CD14-positive monocyte (primary cell): ENCODE data around the gene ARMC9. TPM values are rescaled to one million over a fixed set of nuclear protein-coding genes. Genes with fewer than 3 reads are reported as not detected.

Experiments used
- DNase-seq, 3 donors: peaks; one replicate each; pipeline ENCODE4 v3.0.0-alpha.2; 2011 to 2022
- H2AFZ ChIP-seq: 2 replicates; pipeline ENCODE4 v1.6.0; 2012; ENCODE audit warnings: mild to moderate bottlenecking, low read depth, low read length, inconsistent platforms; ENCODE audit not compliant: insufficient read depth, poor library complexity, severe bottlenecking
- H3K27ac ChIP-seq, 2 donors: 1 replicate in 1 of 2; 2 replicates in 1 of 2; pipeline ENCODE4 v1.5.1; 2012 to 2013; ENCODE audit warnings: low read length in 2 of 2, control low read depth in 1 of 2, inconsistent platforms in 1 of 2, low read depth in 1 of 2, mild to moderate bottlenecking in 1 of 2
- H3K27me3 ChIP-seq, 2 donors: one replicate each; pipeline versions ENCODE4 v1.6.0 to v1.6.1; 2011 to 2013; ENCODE audit warnings: low read length in 2 of 2; ENCODE audit not compliant: control insufficient read depth in 2 of 2, insufficient read depth in 2 of 2
- H3K36me3 ChIP-seq, 2 donors: replicated peaks in 1 of 2; 1 replicate in 1 of 2; 2 replicates in 1 of 2; pipeline versions ENCODE4 v1.5.1 to v1.6.1; 2012 to 2013; ENCODE audit warnings: low read length in 2 of 2, control low read depth in 1 of 2, inconsistent platforms in 1 of 2, mild to moderate bottlenecking in 1 of 2; ENCODE audit not compliant: insufficient read depth in 2 of 2, control insufficient read depth in 1 of 2
- H3K4me1 ChIP-seq, 2 donors: 1 replicate in 1 of 2; 2 replicates in 1 of 2; pipeline versions ENCODE4 v1.5.1 to v1.6.1; 2012 to 2013; ENCODE audit warnings: low read length in 2 of 2, control low read depth in 1 of 2, inconsistent platforms in 1 of 2, mild to moderate bottlenecking in 1 of 2, moderate library complexity in 1 of 2; ENCODE audit not compliant: insufficient read depth in 2 of 2, control insufficient read depth in 1 of 2
- H3K4me2 ChIP-seq: replicated peaks from 2 replicates; pipeline ENCODE3; 2012; ENCODE audit warnings: low read length, moderate library complexity, mild to moderate bottlenecking; ENCODE audit not compliant: poor library complexity, severe bottlenecking; ENCODE audit errors: extremely low read depth
- H3K4me3 ChIP-seq, 3 experiments: fragments of 200-600 bp in 1 of 3; sonication (generic) in 1 of 3; replicated peaks in 1 of 3; 1 replicate in 2 of 3; 2 replicates in 1 of 3; pipeline ENCODE4 v1.5.1; 2011 to 2013; ENCODE audit warnings: low read length in 3 of 3, mild to moderate bottlenecking in 3 of 3, control low read depth in 2 of 3, low read depth in 2 of 3, inconsistent platforms in 1 of 3, moderate library complexity in 1 of 3
- H3K79me2 ChIP-seq: 2 replicates; pipeline ENCODE4 v1.6.0; 2012; ENCODE audit warnings: mild to moderate bottlenecking, control low read depth, inconsistent platforms, low read length, moderate library complexity; ENCODE audit not compliant: insufficient read depth
- H3K9ac ChIP-seq: 2 replicates; pipeline ENCODE4 v1.6.0; 2017; ENCODE audit warnings: low read length, mild to moderate bottlenecking; ENCODE audit not compliant: insufficient read depth, poor library complexity, severe bottlenecking
- H3K9me3 ChIP-seq, 2 donors: replicated peaks in 1 of 2; 1 replicate in 1 of 2; 2 replicates in 1 of 2; pipeline versions ENCODE4 v1.5.1 to v1.6.1; 2012 to 2013; ENCODE audit warnings: low read length in 2 of 2, control low read depth in 1 of 2; ENCODE audit not compliant: control insufficient read depth in 1 of 2, insufficient read depth in 1 of 2
- H4K20me1 ChIP-seq: 2 replicates; pipeline ENCODE4 v1.6.0; 2012; ENCODE audit warnings: mild to moderate bottlenecking, low read length, control low read depth, moderate library complexity; ENCODE audit not compliant: insufficient read depth
- H3K27ac Mint-ChIP-seq, 7 donors: one replicate each; pipeline ENCODE4 v1.8.0; 2020; ENCODE audit warnings: mild to moderate bottlenecking in 7 of 7, mixed read lengths in 7 of 7, moderate library complexity in 6 of 7, inconsistent platforms in 2 of 7
- H3K27me3 Mint-ChIP-seq, 3 donors: one replicate each; pipeline ENCODE4 v1.8.0; 2021 to 2022; ENCODE audit warnings: low read depth in 3 of 3, mild to moderate bottlenecking in 3 of 3, mixed read lengths in 3 of 3, moderate library complexity in 3 of 3, inconsistent platforms in 1 of 3
- H3K36me3 Mint-ChIP-seq, 2 donors: one replicate each; pipeline ENCODE4 v1.8.0; 2020; ENCODE audit warnings: mixed read lengths in 2 of 2, inconsistent platforms in 1 of 2, mild to moderate bottlenecking in 1 of 2
- H3K4me1 Mint-ChIP-seq: one replicate; pipeline ENCODE4 v1.8.0; 2020; ENCODE audit warnings: mild to moderate bottlenecking, mixed read lengths
- H3K4me3 Mint-ChIP-seq, 2 donors: one replicate each; pipeline ENCODE4 v1.8.0; 2020; ENCODE audit warnings: mild to moderate bottlenecking in 2 of 2, mixed read lengths in 2 of 2, moderate library complexity in 1 of 2
- H3K9me3 Mint-ChIP-seq, 7 donors: one replicate each; pipeline ENCODE4 v1.8.0; 2020 to 2022; ENCODE audit warnings: mixed read lengths in 7 of 7, mild to moderate bottlenecking in 6 of 7, moderate library complexity in 6 of 7, inconsistent platforms in 2 of 7
- WGBS: methylation state at CpG from one replicate; pipeline ENCODE4 v1.1.5; 2013; ENCODE audit warnings: missing lambda C conversion rate; ENCODE audit not compliant: insufficient coverage; 5-methylcytosine and 5-hydroxymethylcytosine counted together
- intact Hi-C, 2 donors: fragments of 100-400 bp; cut with micrococcal nuclease; formaldehyde crosslinking; loops; one replicate each; pipeline versions ENCODE4 v1.15.0 to v1.15.1; 2023
- polyA plus RNA-seq, 3 donors: library from polyadenylated mRNA; depleted of rRNA in 1 of 3; unstranded in 2 of 3; stranded (reverse) in 1 of 3; fragments of 300-500 nt in 2 of 3; fragments of >200 nt in 1 of 3; fragmentation: Illumina TruSeq in 2 of 3; gene quantifications; 1 replicate in 2 of 3; 2 replicates in 1 of 3; pipeline ENCODE4 v1.2.3, GENCODE V29; 2012 to 2021
- TF ChIP-seq, protein P1 (sequence below): fragments of 200-600 bp; IDR thresholded peaks from one replicate; pipeline ENCODE4 v1.8.0; 2022; ENCODE audit warnings: antibody characterized with exemption, mild to moderate bottlenecking

Gene ARMC9
- polyA plus RNA-seq, 3 donors: 0.07 to 0.27 TPM; not detected in 1

DNA sequence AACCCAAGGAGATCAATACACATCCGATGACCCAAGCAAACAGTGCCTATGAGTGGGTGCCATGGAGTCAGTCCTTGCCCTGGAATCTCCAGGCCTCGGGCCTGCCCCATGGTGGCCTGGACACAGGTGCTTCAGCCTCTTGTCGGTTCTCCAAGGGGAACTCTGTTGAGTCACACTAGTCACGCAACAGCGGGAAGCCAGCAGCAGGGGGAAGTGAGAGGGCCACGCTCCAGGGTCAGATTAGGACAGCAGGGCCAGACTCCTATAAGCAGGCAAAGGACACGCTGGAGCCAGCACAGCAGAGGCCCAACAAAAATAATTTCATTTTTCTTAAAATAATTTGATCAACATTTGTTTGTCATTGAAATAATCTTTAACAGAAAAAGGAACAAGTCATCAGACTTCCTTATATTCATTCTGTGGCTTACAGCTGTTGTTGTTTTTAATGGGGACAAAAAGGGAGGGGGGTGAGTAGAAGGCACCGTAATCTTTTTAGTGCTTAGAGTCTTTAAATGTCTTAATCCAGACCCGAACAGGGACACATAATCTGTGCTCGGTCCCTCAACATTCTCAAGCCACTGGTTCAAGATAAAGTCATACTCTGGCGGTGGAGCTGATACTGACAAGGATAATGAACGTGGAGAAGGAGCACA lies 16.4 kb upstream of the ARMC9 start:
- peak overlapping the region in 6 of 7 donors; percentile 56 to 71 (median 66) for H3K27ac Mint-ChIP-seq

DNA sequence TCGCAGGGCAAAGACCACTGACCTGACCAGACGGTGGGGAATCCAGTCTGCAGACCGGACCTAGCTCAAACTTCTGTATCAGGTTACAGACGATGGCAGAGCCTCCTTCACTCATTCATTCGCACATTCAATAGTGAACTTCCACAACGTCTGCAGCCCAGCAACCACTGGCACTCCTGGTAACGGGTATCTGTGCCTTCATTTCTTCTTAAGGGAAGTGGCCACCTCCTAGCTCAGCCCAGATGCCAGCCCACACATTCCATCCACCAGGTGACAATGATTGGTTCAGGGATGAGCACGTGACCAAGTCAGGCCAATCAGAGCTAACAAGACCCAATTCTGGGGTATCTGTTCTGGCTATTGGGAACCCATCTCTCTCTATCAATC lies 15.9 kb upstream of the ARMC9 start:
- H2AFZ ChIP-seq: no peak overlapping the region
- 79% methylated on average over 8 of the region's 8 CpGs for WGBS
- H3K27me3 Mint-ChIP-seq: peaks cover 0 to 2% (median 0%) of the 10 kb centered on the region in 3 donors

More for the DNA sequence above, 16.4 kb upstream of the ARMC9 start:
- Histone ChIP-seq H3K36me3 (no peaks in the 10 kb centered on the region), H3K4me3 (peak overlapping the region in 1 of 3 experiments; percentile 20), H3K9ac (no peak overlapping the region), H3K27ac (peak overlapping the region; percentile 6 to 52), H3K4me1 (peaks cover 35 to 37% of the 10 kb centered on the region in 2 donors), H2AFZ (no peak overlapping the region), H4K20me1 (no peaks in the 10 kb centered on the region), H3K4me2 (peak overlapping the region; percentile 17), H3K27me3 (no peaks in the 10 kb centered on the region), H3K79me2 (no peaks in the 10 kb centered on the region), H3K9me3 (no peaks in the 10 kb centered on the region)
- H3K9me3 Mint-ChIP-seq: peaks cover 0 to 5% (median 0%) of the 10 kb centered on the region in 7 donors
- H3K4me1 Mint-ChIP-seq: peaks cover 38% of the 10 kb centered on the region
- peaks cover 0 to 2% (median 0%) of the 10 kb centered on the region in 3 donors for H3K27me3 Mint-ChIP-seq
- DNase-seq: peak; percentile 85 to 100 (median 92)
- no peaks in the 10 kb centered on the region for H3K36me3 Mint-ChIP-seq
- WGBS: 41% methylated on average over 9 of the region's 12 CpGs
- intact Hi-C loops: no loop called here
- peak overlapping the region in 1 of 2 donors; percentile 30 for H3K4me3 Mint-ChIP-seq
- TF ChIP-seq, protein P1, sequence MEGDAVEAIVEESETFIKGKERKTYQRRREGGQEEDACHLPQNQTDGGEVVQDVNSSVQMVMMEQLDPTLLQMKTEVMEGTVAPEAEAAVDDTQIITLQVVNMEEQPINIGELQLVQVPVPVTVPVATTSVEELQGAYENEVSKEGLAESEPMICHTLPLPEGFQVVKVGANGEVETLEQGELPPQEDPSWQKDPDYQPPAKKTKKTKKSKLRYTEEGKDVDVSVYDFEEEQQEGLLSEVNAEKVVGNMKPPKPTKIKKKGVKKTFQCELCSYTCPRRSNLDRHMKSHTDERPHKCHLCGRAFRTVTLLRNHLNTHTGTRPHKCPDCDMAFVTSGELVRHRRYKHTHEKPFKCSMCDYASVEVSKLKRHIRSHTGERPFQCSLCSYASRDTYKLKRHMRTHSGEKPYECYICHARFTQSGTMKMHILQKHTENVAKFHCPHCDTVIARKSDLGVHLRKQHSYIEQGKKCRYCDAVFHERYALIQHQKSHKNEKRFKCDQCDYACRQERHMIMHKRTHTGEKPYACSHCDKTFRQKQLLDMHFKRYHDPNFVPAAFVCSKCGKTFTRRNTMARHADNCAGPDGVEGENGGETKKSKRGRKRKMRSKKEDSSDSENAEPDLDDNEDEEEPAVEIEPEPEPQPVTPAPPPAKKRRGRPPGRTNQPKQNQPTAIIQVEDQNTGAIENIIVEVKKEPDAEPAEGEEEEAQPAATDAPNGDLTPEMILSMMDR: peak; percentile 9

More for the DNA sequence above, 15.9 kb upstream of the ARMC9 start:
- no peaks in the 10 kb centered on the region for H3K36me3 Mint-ChIP-seq
- no peaks in the 10 kb centered on the region for H4K20me1 ChIP-seq
- H3K9me3 ChIP-seq: no peaks in the 10 kb centered on the region
- peaks cover 0 to 4% (median 0%) of the 10 kb centered on the region in 7 donors for H3K9me3 Mint-ChIP-seq
- TF ChIP-seq, protein P1: no peak
- DNase-seq: peak in 1 of 3 donors; percentile 64
- H3K4me3 ChIP-seq: no peak overlapping the region
- no peaks in the 10 kb centered on the region for H3K79me2 ChIP-seq
- H3K27me3 ChIP-seq: no peaks in the 10 kb centered on the region
- peak overlapping the region; percentile 31 to 71 (median 64) for H3K27ac Mint-ChIP-seq
- H3K27ac ChIP-seq: peak overlapping the region in 1 of 2 donors; percentile 52
- H3K9ac ChIP-seq: no peak overlapping the region
- H3K4me1 ChIP-seq: peaks cover 35 to 37% of the 10 kb centered on the region in 2 donors
- H3K4me1 Mint-ChIP-seq: peaks cover 38% of the 10 kb centered on the region
- no peak overlapping the region for H3K4me3 Mint-ChIP-seq
- no peak overlapping the region for H3K4me2 ChIP-seq
- intact Hi-C loops: no loop called here
- H3K36me3 ChIP-seq: no peaks in the 10 kb centered on the region
